ENCODE measurements around the gene GPR55. TPM values are rescaled to one million over a fixed set of nuclear protein-coding genes. Genes with fewer than 3 reads are reported as not detected.
A peak's percentile ranks its signal among the peaks of the same experiment; 100 is the strongest.

GPR55 gene
- total and polyA plus RNA-seq, 2 of the 4 experiments (the other 2 are of a cell fraction): 0.03 TPM; not detected in 1

GRCh38 chr2:230868161-230868946 lies 56.7 kb downstream of the GPR55 start:
- in situ Hi-C loops (cut with MboI; ENCODE audit: low sequenced_read_pairs) (no loop called here), intact Hi-C loops (cut with micrococcal nuclease) (no loop called here), dilution Hi-C loops (cut with HindIII; ENCODE audit: low sequenced_read_pairs, unreplicated experiment) (no loop called here)
- CTCF ChIA-PET: no interaction called here
- peaks cover 3 to 44% of the 10 kb centered on the region in 2 experiments; a peak in 3 of 4 replicates for H3K79me1 ChIP-seq (ENCODE audit: low read depth in 1 of 2, low read length in 2 of 2)
- H3K9me3 ChIP-seq (ENCODE audit: control insufficient read depth, insufficient read depth, low read length): no peaks in the 10 kb centered on the region
- H2AK5ac ChIP-seq (ENCODE audit: low read depth, low read length): no peak overlapping the region
- H3K27ac ChIP-seq (ENCODE audit: insufficient read depth, low read length): no peak overlapping the region
- H3K9ac ChIP-seq (ENCODE audit: low read depth, low read length): no peak overlapping the region
- no peak overlapping the region for H2BK20ac ChIP-seq (ENCODE audit: low read depth, low read length)
- H3K9me1 ChIP-seq (ENCODE audit: insufficient read depth, low read length): peaks cover 6% of the 10 kb centered on the region; the same call in 1 of the 2 replicates
- H3K27me3 ChIP-seq (ENCODE audit: control insufficient read depth, insufficient read depth, low read length): peaks cover 8% of the 10 kb centered on the region
- no peak overlapping the region for H3K14ac ChIP-seq (replicated peaks; ENCODE audit: low read depth, low read length)
- peaks cover 12% of the 10 kb centered on the region; the same call in 1 of the 2 replicates for H3K4me1 ChIP-seq (ENCODE audit: control insufficient read depth, insufficient read depth, low read length)
- peaks cover 25% of the 10 kb centered on the region for H4K20me1 ChIP-seq (ENCODE audit: insufficient read depth, low read length)
- H3K4ac ChIP-seq (ENCODE audit: low read depth, low read length): no peak overlapping the region
- ATAC-seq (ENCODE audit: low read depth) (no peak), DNase-seq (no peak)
- no peak overlapping the region for H3K56ac ChIP-seq (ENCODE audit: extremely low read depth, insufficient read depth, low read length)
- no peak overlapping the region for H3K4me2 ChIP-seq (ENCODE audit: low read depth, low read length)
- BruUV-seq (replicated peaks): no TSS peak
- no peak overlapping the region for H2BK15ac ChIP-seq (ENCODE audit: low read depth, low read length)
- H2AFZ ChIP-seq (replicated peaks; ENCODE audit: low read length, poor library complexity): no peak overlapping the region
- H4K5ac ChIP-seq (ENCODE audit: low read depth, low read length): no peak overlapping the region
- H3K18ac ChIP-seq (ENCODE audit: low read depth, low read length): no peak overlapping the region; the same call in 1 of the 2 replicates
- WGBS, 2 experiments (ENCODE audit: extremely low coverage in 2 of 2, insufficient read length in 1 of 2): 57% methylated on average over 6 of the region's 15 CpGs; no CpG with 5 or more reads in 1 of the 2 experiments
- no peak overlapping the region for H4K91ac ChIP-seq (ENCODE audit: insufficient read depth, low read depth, low read length)
- POLR2A ChIA-PET (ENCODE audit: unreplicated experiment): no interaction called here
- no peak for TF ChIP-seq CHD1 (IDR thresholded peaks at IDR 0.05; ENCODE audit: low read depth, low read length)
- no peak for TF ChIP-seq FOS (IDR thresholded peaks at IDR 0.05; ENCODE audit: low read depth, low read length)
- no peak for TF ChIP-seq CTCF (conservative IDR thresholded peaks at IDR 0.05; ENCODE audit: low read depth, low read length)
- no peak for TF ChIP-seq MAZ (IDR thresholded peaks at IDR 0.05; ENCODE audit: borderline replicate concordance, low read depth, low read length)
- no peak for TF ChIP-seq NFE2L2 (IDR thresholded peaks at IDR 0.05; ENCODE audit: low read depth, low read length)
- TF ChIP-seq, protein P1, sequence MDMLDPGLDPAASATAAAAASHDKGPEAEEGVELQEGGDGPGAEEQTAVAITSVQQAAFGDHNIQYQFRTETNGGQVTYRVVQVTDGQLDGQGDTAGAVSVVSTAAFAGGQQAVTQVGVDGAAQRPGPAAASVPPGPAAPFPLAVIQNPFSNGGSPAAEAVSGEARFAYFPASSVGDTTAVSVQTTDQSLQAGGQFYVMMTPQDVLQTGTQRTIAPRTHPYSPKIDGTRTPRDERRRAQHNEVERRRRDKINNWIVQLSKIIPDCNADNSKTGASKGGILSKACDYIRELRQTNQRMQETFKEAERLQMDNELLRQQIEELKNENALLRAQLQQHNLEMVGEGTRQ (IDR thresholded peaks at IDR 0.05; ENCODE audit: low read depth, low read length): no peak
- no peak for TF ChIP-seq MXI1 (IDR thresholded peaks at IDR 0.05; ENCODE audit: borderline replicate concordance, low read depth, low read length)
- no peak for TF ChIP-seq MAFK (IDR thresholded peaks at IDR 0.05; ENCODE audit: low read depth, low read length)
- no peak for TF ChIP-seq BHLHE40 (IDR thresholded peaks at IDR 0.05; ENCODE audit: low read depth, low read length)
- no peak for TF ChIP-seq RCOR1 (IDR thresholded peaks at IDR 0.05; ENCODE audit: insufficient replicate concordance, low read length)
- no peak for TF ChIP-seq CEBPB (IDR thresholded peaks at IDR 0.05; ENCODE audit: low read depth, low read length)
- TF ChIP-seq RFX5 (IDR thresholded peaks at IDR 0.05; ENCODE audit: low read depth, low read length): no peak
- TF ChIP-seq SMC3 (IDR thresholded peaks at IDR 0.05; ENCODE audit: low read depth, low read length): no peak
- TF ChIP-seq, protein P2, sequence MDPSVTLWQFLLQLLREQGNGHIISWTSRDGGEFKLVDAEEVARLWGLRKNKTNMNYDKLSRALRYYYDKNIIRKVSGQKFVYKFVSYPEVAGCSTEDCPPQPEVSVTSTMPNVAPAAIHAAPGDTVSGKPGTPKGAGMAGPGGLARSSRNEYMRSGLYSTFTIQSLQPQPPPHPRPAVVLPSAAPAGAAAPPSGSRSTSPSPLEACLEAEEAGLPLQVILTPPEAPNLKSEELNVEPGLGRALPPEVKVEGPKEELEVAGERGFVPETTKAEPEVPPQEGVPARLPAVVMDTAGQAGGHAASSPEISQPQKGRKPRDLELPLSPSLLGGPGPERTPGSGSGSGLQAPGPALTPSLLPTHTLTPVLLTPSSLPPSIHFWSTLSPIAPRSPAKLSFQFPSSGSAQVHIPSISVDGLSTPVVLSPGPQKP (IDR thresholded peaks at IDR 0.05; ENCODE audit: borderline replicate concordance, low read depth, low read length): no peak
- no peak for TF ChIP-seq POLR2A (IDR thresholded peaks at IDR 0.05; ENCODE audit: low read depth, low read length)
- H3K4me3 ChIP-seq (ENCODE audit: insufficient read depth, low read depth, low read length): no peak overlapping the region
- peak overlapping the region; percentile 11; the same call in 1 of the 2 replicates for H3K23ac ChIP-seq (ENCODE audit: low read depth, low read length)
- no peaks in the 10 kb centered on the region for H3K36me3 ChIP-seq (ENCODE audit: control insufficient read depth, insufficient read depth, low read length)
- H2BK5ac ChIP-seq (ENCODE audit: low read depth, low read length, poor library complexity, severe bottlenecking): no peak overlapping the region
- H2BK120ac ChIP-seq (ENCODE audit: low read depth, low read length): no peak overlapping the region
- no peak overlapping the region for H4K8ac ChIP-seq (ENCODE audit: low read depth in 2 of 2, low read length in 2 of 2)
- H2AK9ac ChIP-seq (replicated peaks; ENCODE audit: low read depth, low read length, poor library complexity): peak overlapping the region; percentile 83

All from IMR-90 (cell line).